Mesenchymal stem cell (in vitro differentiated cells and primary cell): Measurements from ENCODE around the gene TFDP1.

Experiments
- DNase-seq: peaks from one replicate; pipeline ENCODE4 v3.0.0-alpha.2; 2013
- H2AFZ ChIP-seq: one replicate; pipeline ENCODE4 v1.6.1; 2013; ENCODE audit warnings: low read depth, mild to moderate bottlenecking, control low read depth, inconsistent platforms, low read length, moderate library complexity
- H2AK5ac ChIP-seq: 2 replicates; pipeline ENCODE4 v1.6.1; 2013; ENCODE audit warnings: low read length, moderate library complexity, mild to moderate bottlenecking, inconsistent platforms; ENCODE audit not compliant: severe bottlenecking
- H2BK120ac ChIP-seq: one replicate; pipeline ENCODE4 v1.6.1; 2013; ENCODE audit warnings: low read depth, mild to moderate bottlenecking, inconsistent platforms, low read length, moderate library complexity
- H2BK12ac ChIP-seq, 2 experiments: one replicate each; pipeline ENCODE4 v1.6.1; 2013; ENCODE audit warnings: inconsistent platforms in 2 of 2, low read length in 2 of 2, mild to moderate bottlenecking in 2 of 2, moderate library complexity in 2 of 2, control low read depth in 1 of 2
- H2BK15ac ChIP-seq: one replicate; pipeline ENCODE4 v1.6.1; 2013; ENCODE audit warnings: mild to moderate bottlenecking, low read depth, inconsistent platforms; ENCODE audit not compliant: poor library complexity, severe bottlenecking
- H2BK5ac ChIP-seq: 2 replicates; pipeline ENCODE4 v1.6.1; 2013; ENCODE audit warnings: low read depth, mild to moderate bottlenecking, low read length, control low read depth, inconsistent platforms; ENCODE audit not compliant: poor library complexity, severe bottlenecking
- H3K14ac ChIP-seq, 2 experiments: one replicate each; pipeline ENCODE4 v1.6.1; 2013; ENCODE audit warnings: inconsistent platforms in 2 of 2, low read length in 2 of 2, control low read depth in 1 of 2, mild to moderate bottlenecking in 1 of 2, moderate library complexity in 1 of 2
- H3K18ac ChIP-seq, 2 experiments: one replicate each; pipeline ENCODE4 v1.6.1; 2013; ENCODE audit warnings: inconsistent platforms in 2 of 2, low read length in 2 of 2, control low read depth in 1 of 2, low read depth in 1 of 2, mild to moderate bottlenecking in 1 of 2
- H3K23ac ChIP-seq, 2 experiments: one replicate each; pipeline ENCODE4 v1.6.1; 2013; ENCODE audit warnings: inconsistent platforms in 2 of 2, low read length in 2 of 2, mild to moderate bottlenecking in 2 of 2, moderate library complexity in 2 of 2, control low read depth in 1 of 2
- H3K27ac ChIP-seq: 2 replicates; pipeline ENCODE4 v1.5.1; 2013; ENCODE audit warnings: mild to moderate bottlenecking, moderate library complexity, low read length, control low read depth, inconsistent platforms; ENCODE audit not compliant: poor library complexity, severe bottlenecking
- H3K27me3 ChIP-seq, 2 experiments: 2 replicates each; pipeline versions ENCODE4 v1.6.1 to v1.7.0; 2013; ENCODE audit warnings: low read length in 2 of 2, mild to moderate bottlenecking in 2 of 2, moderate library complexity in 2 of 2, control low read depth in 1 of 2, inconsistent platforms in 1 of 2; ENCODE audit not compliant: control insufficient read depth in 1 of 2, insufficient read depth in 1 of 2
- H3K36me3 ChIP-seq, 2 experiments: 2 replicates each; pipeline versions ENCODE4 v1.6.1 to v1.7.0; 2013; ENCODE audit warnings: low read length in 2 of 2, control low read depth in 1 of 2, inconsistent platforms in 1 of 2, low read depth in 1 of 2, mild to moderate bottlenecking in 1 of 2; ENCODE audit not compliant: insufficient read depth in 2 of 2, control insufficient read depth in 1 of 2
- H3K4ac ChIP-seq, 2 experiments: one replicate each; pipeline ENCODE4 v1.6.1; 2013; ENCODE audit warnings: inconsistent platforms in 2 of 2, low read length in 2 of 2, mild to moderate bottlenecking in 2 of 2, moderate library complexity in 2 of 2, control low read depth in 1 of 2, low read depth in 1 of 2
- H3K4me1 ChIP-seq: 2 replicates; pipeline ENCODE4 v1.6.1; 2013; ENCODE audit warnings: low read depth, low read length, control low read depth; ENCODE audit not compliant: control insufficient read depth, insufficient read depth
- H3K4me2 ChIP-seq: 2 replicates; pipeline ENCODE4 v1.6.1; 2013; ENCODE audit warnings: low read length, mild to moderate bottlenecking, inconsistent platforms; ENCODE audit not compliant: poor library complexity, severe bottlenecking
- H3K4me3 ChIP-seq, 2 experiments: 2 replicates each; pipeline versions ENCODE4 v1.5.1 to v1.7.0; 2013; ENCODE audit warnings: low read length in 2 of 2, mild to moderate bottlenecking in 2 of 2, control low read depth in 1 of 2, low read depth in 1 of 2; ENCODE audit not compliant: insufficient read depth in 1 of 2
- H3K79me1 ChIP-seq: replicated peaks from 2 replicates; pipeline ENCODE4 v1.6.1; 2013; ENCODE audit warnings: mild to moderate bottlenecking, control low read depth, low read length, inconsistent platforms; ENCODE audit not compliant: poor library complexity, severe bottlenecking
- H3K9ac ChIP-seq: 2 replicates; pipeline ENCODE4 v1.7.0; 2013; ENCODE audit warnings: mild to moderate bottlenecking, low read length, moderate library complexity
- H3K9me3 ChIP-seq: 2 replicates; pipeline ENCODE4 v1.7.0; 2013; ENCODE audit warnings: mild to moderate bottlenecking, low read length; ENCODE audit not compliant: control insufficient read depth
- H4K8ac ChIP-seq: one replicate; pipeline ENCODE4 v1.6.1; 2013; ENCODE audit warnings: inconsistent platforms, mild to moderate bottlenecking, low read length, moderate library complexity
- H4K91ac ChIP-seq: one replicate; pipeline ENCODE4 v1.6.1; 2013; ENCODE audit warnings: mild to moderate bottlenecking, low read length, inconsistent platforms
- WGBS: methylation state at CpG from one replicate; pipeline ENCODE4 v1.1.7; 2013; ENCODE audit warnings: mixed read lengths; 5-methylcytosine and 5-hydroxymethylcytosine counted together

Gene TFDP1

GRCh38 chr13:113627136-113627535, 42.6 kb downstream of the TFDP1 start:
- peaks cover 18% of the 10 kb centered on the region for H3K4me1 ChIP-seq
- no peak overlapping the region for H4K91ac ChIP-seq
- 98% methylated on average over 16 of the region's 16 CpGs for WGBS
- H3K18ac ChIP-seq = no peak overlapping the region
- no peak overlapping the region for H3K9ac ChIP-seq
- H2BK15ac ChIP-seq = no peak overlapping the region
- H3K4me2 ChIP-seq = no peak overlapping the region
- H2BK12ac ChIP-seq = peak overlapping the region in 1 of 2 experiments; percentile 60
- H3K79me1 ChIP-seq = peaks cover 52% of the 10 kb centered on the region
- H2AFZ ChIP-seq = no peak overlapping the region
- no peak overlapping the region for H2BK120ac ChIP-seq
- no peak overlapping the region for H3K23ac ChIP-seq
- no peak for DNase-seq
- H3K9me3 ChIP-seq = no peaks in the 10 kb centered on the region
- H4K8ac ChIP-seq = peak overlapping the region; percentile 36
- no peak overlapping the region for H3K27ac ChIP-seq
- no peak overlapping the region for H2BK5ac ChIP-seq
- no peak overlapping the region for H2AK5ac ChIP-seq
- no peaks in the 10 kb centered on the region for H3K27me3 ChIP-seq
- no peak overlapping the region for H3K4ac ChIP-seq
- peaks cover 57 to 74% of the 10 kb centered on the region in 2 experiments for H3K36me3 ChIP-seq
- H3K4me3 ChIP-seq = no peak overlapping the region
- no peak overlapping the region for H3K14ac ChIP-seq

- Histone ChIP-seq H2BK12ac (no peak overlapping the region), H4K91ac (no peak overlapping the region), H3K27ac (no peak overlapping the region), H2BK15ac (no peak overlapping the region), H3K4me3 (no peak overlapping the region), H3K27me3 (no peaks in the 10 kb centered on the region), H3K14ac (no peak overlapping the region), H2BK5ac (no peak overlapping the region), H3K36me3 (peaks cover 65 to 73% of the 10 kb centered on the region in 2 experiments), H2AFZ (no peak overlapping the region), H3K23ac (no peak overlapping the region), H3K9me3 (no peaks in the 10 kb centered on the region), H3K79me1 (peaks cover 54% of the 10 kb centered on the region), H3K18ac (peak overlapping the region in 1 of 2 experiments; percentile 21), H3K4ac (no peak overlapping the region), H3K4me2 (no peak overlapping the region), H2AK5ac (no peak overlapping the region), H3K9ac (no peak overlapping the region), H3K4me1 (peaks cover 18% of the 10 kb centered on the region), H4K8ac (no peak overlapping the region), H2BK120ac (no peak overlapping the region)
- DNase-seq = no peak
- WGBS = 96% methylated on average over 30 of the region's 30 CpGs
Observed at GRCh38 chr13:113628291-113629270, 44.0 kb downstream of the TFDP1 start.

GRCh38 chr13:113629866-113630265, 45.3 kb downstream of the TFDP1 start:
- no peak overlapping the region for H2AFZ ChIP-seq
- H2BK12ac ChIP-seq = no peak overlapping the region
- H3K27me3 ChIP-seq = no peaks in the 10 kb centered on the region
- H2BK15ac ChIP-seq = no peak overlapping the region
- H4K8ac ChIP-seq = no peak overlapping the region
- H2BK5ac ChIP-seq = no peak overlapping the region
- peaks cover 54% of the 10 kb centered on the region for H3K79me1 ChIP-seq
- no peak overlapping the region for H3K4ac ChIP-seq
- no peak overlapping the region for H3K23ac ChIP-seq
- H3K4me3 ChIP-seq = no peak overlapping the region
- no peak overlapping the region for H3K14ac ChIP-seq
- H3K9ac ChIP-seq = no peak overlapping the region
- DNase-seq = no peak
- H3K27ac ChIP-seq = no peak overlapping the region
- H2AK5ac ChIP-seq = no peak overlapping the region
- no peak overlapping the region for H2BK120ac ChIP-seq
- WGBS = 95% methylated on average over 17 of the region's 17 CpGs
- H4K91ac ChIP-seq = no peak overlapping the region
- H3K4me2 ChIP-seq = no peak overlapping the region
- H3K9me3 ChIP-seq = no peaks in the 10 kb centered on the region
- peaks cover 20% of the 10 kb centered on the region for H3K4me1 ChIP-seq
- no peak overlapping the region for H3K18ac ChIP-seq
- peaks cover 67 to 73% of the 10 kb centered on the region in 2 experiments for H3K36me3 ChIP-seq

DNA sequence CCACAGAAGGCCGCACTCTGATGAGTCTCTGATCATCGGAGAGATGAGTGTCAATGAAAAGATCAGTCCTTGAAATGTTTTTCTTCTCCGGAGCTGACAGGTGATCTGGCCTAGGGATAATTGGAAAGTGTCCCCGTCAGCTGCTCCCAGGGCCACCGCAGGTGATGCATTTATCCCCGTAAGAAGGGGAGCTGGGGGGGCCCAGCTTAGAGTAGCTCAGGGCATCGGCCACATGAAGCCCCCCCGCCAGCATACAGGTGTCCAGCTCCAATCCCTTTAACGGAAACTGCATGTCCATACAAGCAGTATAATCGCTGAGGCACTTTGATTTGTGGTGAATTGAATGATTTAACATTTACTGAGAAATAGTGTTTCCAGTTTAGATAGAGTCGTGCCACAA, 45.7 kb downstream of the TFDP1 start:
- DNase-seq = no peak
- H3K36me3 ChIP-seq = peaks cover 68 to 77% of the 10 kb centered on the region in 2 experiments
- no peak overlapping the region for H4K91ac ChIP-seq
- H3K4me3 ChIP-seq = no peak overlapping the region
- no peak overlapping the region for H3K14ac ChIP-seq
- H3K4me1 ChIP-seq = peaks cover 20% of the 10 kb centered on the region
- no peak overlapping the region for H2BK5ac ChIP-seq
- H3K9me3 ChIP-seq = no peaks in the 10 kb centered on the region
- H3K4ac ChIP-seq = no peak overlapping the region
- no peak overlapping the region for H2BK15ac ChIP-seq
- no peak overlapping the region for H2AK5ac ChIP-seq
- H3K9ac ChIP-seq = no peak overlapping the region
- no peak overlapping the region for H3K27ac ChIP-seq
- WGBS = over 99% methylated on average over 11 of the region's 11 CpGs
- H3K23ac ChIP-seq = no peak overlapping the region
- no peak overlapping the region for H2BK12ac ChIP-seq
- no peak overlapping the region for H3K18ac ChIP-seq
- no peak overlapping the region for H2AFZ ChIP-seq
- no peak overlapping the region for H3K4me2 ChIP-seq
- no peaks in the 10 kb centered on the region for H3K27me3 ChIP-seq
- H4K8ac ChIP-seq = no peak overlapping the region
- H3K79me1 ChIP-seq = peaks cover 59% of the 10 kb centered on the region
- no peak overlapping the region for H2BK120ac ChIP-seq
